RWPE1 (cell line): ENCODE results near the gene THEM4.

Experiments
- CTCF ChIA-PET: fragments of 350-600 bp; sonication (Branson Sonifier 250); formaldehyde crosslinking; extraction: SDS; loops from one replicate; lab custom pipeline; 2021; lab: Yijun Ruan, JAX
- POLR2A ChIA-PET: fragments of 400-600 bp; formaldehyde crosslinking; extraction: SDS; loops from one replicate; lab custom pipeline; 2020; ENCODE audit warnings: antibody characterized with exemption; ENCODE audit not compliant: low non-redundant PET; lab: Yijun Ruan, JAX
- DNase-seq: peaks from one replicate; pipeline ENCODE4 v3.0.0; 2012; ENCODE audit warnings: low spot score
- H3K27ac ChIP-seq: fragments of 450-650 bp; 2 replicates; pipeline ENCODE4 v1.5.1; 2017
- TF ChIP-seq, protein P1 (sequence below): fragments of 450-650 bp; conservative IDR thresholded peaks from 2 replicates; pipeline ENCODE4 v1.5.1; 2017; ENCODE audit warnings: low read depth, mild to moderate bottlenecking

Gene THEM4

DNA sequence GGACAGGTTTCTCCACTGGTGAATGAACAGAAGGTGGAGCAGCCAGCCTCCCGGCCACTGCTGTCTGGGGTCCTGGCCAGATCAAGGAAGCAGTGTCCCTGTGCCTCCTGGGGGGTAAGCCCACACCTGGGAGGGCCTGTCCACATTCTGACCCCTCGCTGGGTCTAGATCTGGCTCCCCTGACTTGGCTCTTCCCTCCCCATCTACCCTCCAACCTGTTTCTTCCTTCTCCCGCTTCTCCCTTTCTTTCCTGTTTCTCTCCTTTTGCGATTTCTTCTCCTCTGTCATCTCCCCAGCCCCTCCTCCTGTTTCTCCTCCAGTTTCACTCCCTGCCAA is 78.1 kb downstream of the THEM4 start:
- peak overlapping the region; percentile 56 for H3K27ac ChIP-seq
- DNase-seq = no peak
- ChIA-PET CTCF (interaction anchor here (1.1 kb wide), 1 partner anchor 9 kb away, joined by 4 read pairs; no protein-coding TSS in a partner anchor), POLR2A (no interaction called here)
- TF ChIP-seq, protein P1, sequence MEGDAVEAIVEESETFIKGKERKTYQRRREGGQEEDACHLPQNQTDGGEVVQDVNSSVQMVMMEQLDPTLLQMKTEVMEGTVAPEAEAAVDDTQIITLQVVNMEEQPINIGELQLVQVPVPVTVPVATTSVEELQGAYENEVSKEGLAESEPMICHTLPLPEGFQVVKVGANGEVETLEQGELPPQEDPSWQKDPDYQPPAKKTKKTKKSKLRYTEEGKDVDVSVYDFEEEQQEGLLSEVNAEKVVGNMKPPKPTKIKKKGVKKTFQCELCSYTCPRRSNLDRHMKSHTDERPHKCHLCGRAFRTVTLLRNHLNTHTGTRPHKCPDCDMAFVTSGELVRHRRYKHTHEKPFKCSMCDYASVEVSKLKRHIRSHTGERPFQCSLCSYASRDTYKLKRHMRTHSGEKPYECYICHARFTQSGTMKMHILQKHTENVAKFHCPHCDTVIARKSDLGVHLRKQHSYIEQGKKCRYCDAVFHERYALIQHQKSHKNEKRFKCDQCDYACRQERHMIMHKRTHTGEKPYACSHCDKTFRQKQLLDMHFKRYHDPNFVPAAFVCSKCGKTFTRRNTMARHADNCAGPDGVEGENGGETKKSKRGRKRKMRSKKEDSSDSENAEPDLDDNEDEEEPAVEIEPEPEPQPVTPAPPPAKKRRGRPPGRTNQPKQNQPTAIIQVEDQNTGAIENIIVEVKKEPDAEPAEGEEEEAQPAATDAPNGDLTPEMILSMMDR = no peak

DNA sequence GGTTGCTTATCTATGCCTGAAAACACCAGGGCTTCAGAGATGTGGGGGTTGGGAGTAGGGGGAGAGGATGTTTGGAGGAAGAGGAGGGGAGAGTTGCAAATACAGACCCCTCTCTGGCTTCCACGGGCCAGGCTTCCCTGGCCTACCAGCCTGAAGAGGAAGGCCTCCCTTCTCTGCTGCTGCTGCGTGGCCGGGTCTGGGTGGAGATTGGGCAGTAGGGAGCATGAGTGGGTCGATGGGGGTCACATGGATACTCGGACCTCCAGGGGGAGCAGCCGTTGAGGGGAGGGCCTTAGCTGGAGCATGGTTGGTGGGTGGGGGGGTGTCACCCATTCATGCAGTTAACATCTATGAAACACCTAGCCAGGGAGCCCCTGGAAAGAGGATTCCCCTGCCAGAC is 79.3 kb downstream of the THEM4 start:
- TF ChIP-seq, protein P1 = no peak
- no peak for DNase-seq
- H3K27ac ChIP-seq = no peak overlapping the region; the same call in 1 of the 2 replicates
- ChIA-PET POLR2A (interaction anchor here (0.5 kb wide), 1 partner anchor 365 kb away, joined by 7 read pairs; no protein-coding TSS in a partner anchor), CTCF (interaction anchor here (0.6 to 1.1 kb wide), 3 partner anchors 10 to 27 kb away, joined by 3 to 5 read pairs (median 4); no protein-coding TSS in a partner anchor)

DNA sequence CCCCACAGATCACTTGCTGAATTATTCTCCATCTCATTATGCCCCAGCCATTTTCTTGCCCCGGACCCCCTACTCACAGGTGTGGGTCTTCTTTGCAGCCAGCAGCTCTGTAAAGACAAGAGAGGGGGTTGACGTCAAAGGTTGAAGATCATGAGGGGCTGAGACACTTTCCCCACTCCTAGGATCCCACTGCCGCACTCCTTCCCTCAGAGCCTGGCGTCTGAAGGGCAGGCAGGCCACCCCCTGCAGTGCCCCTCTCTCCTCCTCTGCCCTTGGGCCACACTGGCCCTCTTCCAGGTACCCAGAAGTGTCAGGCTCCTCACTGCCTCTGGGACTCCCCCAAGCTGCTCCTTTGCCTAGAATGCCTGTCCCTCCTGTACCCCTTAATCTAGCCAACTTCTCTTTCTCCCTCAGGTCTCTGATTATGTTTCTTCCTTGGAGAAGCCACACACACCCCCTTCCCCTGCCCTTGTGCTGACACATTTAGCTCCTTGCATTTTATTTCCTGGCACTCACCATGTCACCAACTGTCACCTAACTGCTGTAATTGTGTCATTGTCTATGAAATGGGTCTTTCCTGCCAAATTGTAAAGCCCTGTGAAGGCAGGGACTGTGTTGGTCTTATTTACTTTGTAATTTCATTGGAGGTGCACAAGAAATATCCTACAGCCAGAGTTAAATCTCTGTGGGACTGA is 79.8 kb downstream of the THEM4 start:
- ChIA-PET POLR2A (interaction anchor here (0.5 kb wide), 1 partner anchor 365 kb away, joined by 7 read pairs; no protein-coding TSS in a partner anchor), CTCF (no interaction called here)
- DNase-seq = no peak

DNA sequence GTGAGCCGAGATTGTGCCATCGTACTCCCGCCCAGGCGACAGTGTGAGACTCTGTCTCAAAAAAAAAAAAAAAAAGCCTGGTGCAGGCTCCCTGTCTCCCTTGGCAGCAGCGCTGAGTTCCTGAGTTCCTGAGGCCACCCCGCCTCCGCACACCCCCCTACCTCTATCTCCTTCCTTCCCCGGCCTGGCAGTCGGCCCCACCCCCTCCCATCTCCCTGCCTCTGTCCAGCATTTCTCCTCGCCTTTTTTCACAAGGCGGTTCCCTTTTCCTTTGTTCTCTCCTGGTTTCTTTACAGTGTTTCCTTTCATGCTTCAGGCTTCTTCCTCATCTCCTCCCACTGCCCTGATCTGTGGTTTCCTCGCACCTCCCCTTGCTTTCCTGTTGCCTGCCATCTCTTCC is 80.4 kb downstream of the THEM4 start:
- DNase-seq = peak; percentile 49
- peak overlapping the region; percentile 36 for H3K27ac ChIP-seq
- TF ChIP-seq, protein P1 = no peak
- CTCF ChIA-PET = no interaction called here
- POLR2A ChIA-PET = no interaction called here

More for the DNA sequence above, 79.8 kb downstream of the THEM4 start:
- TF ChIP-seq, protein P1 = no peak
- H3K27ac ChIP-seq = peak overlapping the region; percentile 36

DNA sequence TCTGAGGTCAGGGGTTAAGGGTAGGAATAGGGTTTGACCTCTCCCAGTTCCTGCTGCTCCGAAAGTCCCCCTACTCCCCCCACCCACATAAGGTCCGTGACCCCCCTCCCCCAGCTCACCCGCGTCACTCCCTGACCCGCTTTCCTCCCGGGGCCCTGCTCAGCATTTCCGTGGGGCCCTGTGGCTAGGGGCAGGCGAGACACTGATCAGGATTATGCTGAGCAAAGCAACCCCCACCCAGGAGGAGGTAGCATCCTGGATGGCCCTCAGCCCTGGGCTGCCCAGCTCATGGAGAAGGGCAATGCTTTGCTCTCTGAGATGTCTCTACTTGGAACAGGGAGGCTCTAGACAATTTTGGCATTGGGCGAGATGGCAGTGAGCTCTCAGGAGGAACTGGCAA is 81.5 kb downstream of the THEM4 start:
- POLR2A ChIA-PET = no interaction called here
- no peak for DNase-seq
- CTCF ChIA-PET = interaction anchor here (0.5 kb wide), 1 partner anchor 385 kb away, joined by 3 read pairs; no protein-coding TSS in a partner anchor
- TF ChIP-seq, protein P1 = no peak
- H3K27ac ChIP-seq = no peak overlapping the region

DNA sequence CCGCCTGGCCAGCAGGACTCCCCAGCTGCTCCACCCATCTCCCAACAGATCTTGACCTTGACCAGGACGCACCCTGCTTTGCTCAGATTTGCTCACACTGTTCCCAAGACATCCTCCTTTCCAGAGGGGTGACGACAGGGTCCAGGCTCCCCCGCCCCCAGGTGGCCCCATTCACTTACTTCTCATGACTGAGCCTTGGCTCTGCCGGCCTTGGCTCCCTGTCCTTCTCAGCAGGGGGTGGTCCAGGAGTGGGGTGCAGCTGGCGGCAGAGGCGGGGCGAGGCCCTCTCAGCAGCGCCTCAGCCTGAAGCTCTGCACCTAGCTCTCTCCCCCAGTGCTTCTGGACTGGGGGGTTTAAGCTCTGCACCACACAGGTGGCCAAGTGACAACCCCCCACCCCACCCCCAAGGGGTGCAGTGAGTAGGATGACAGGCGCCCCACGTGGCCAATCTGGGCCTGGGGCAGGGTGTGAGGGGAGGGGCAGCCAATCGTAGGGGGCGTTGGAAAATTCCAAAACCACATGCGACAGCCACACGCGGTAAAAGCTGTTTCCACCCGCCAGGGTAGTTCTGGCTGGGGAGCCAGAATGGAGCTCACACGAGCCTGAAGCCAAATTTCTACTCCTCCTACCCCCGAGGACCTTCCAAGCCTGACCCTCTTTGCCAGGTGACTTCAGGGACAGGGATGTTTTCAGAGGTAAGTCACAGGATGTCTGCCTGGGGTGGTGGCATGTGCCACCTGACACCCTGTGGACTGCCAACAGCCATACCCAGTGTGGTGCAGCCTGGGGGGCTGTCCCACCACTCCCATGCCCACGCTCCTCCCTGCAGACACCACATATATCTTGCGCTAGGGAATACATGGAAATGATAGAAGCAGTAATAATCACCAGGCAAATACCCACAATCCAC is 83.3 kb downstream of the THEM4 start:
- ChIA-PET CTCF (no interaction called here), POLR2A (no interaction called here)
- TF ChIP-seq, protein P1 = no peak
- DNase-seq = no peak
- no peak overlapping the region for H3K27ac ChIP-seq
